Breast epithelium (tissue), 4 donors: ENCODE results near the gene PLEKHG1. TPM values are rescaled to one million over a fixed set of nuclear protein-coding genes. Genes with fewer than 3 reads are reported as not detected.
A peak's percentile ranks its signal among the peaks of the same experiment; 100 is the strongest.

Source experiments
- DNase-seq, 2 donors: peaks; one replicate each; pipeline ENCODE4 v3.0.0-alpha.2; 2019; ENCODE audit warnings: low spot score in 2 of 2
- H3K27ac ChIP-seq, 2 donors: fragments of 200-600 bp; sonication (generic) in 1 of 2; one replicate each; pipeline ENCODE4 v1.5.1; 2016 to 2019; ENCODE audit warnings: mild to moderate bottlenecking in 1 of 2
- H3K27me3 ChIP-seq, 2 donors: fragments of 200-600 bp; sonication (generic) in 1 of 2; one replicate each; pipeline versions ENCODE4 v1.5.1 to v1.6.0; 2017 to 2019; ENCODE audit warnings: control low read depth in 1 of 2, mild to moderate bottlenecking in 1 of 2
- H3K36me3 ChIP-seq: fragments of 200-600 bp; one replicate; pipeline ENCODE4 v1.5.1; 2019
- H3K4me1 ChIP-seq, 2 donors: fragments of 200-600 bp; sonication (generic); one replicate each; pipeline ENCODE4 v1.5.1; 2016 to 2019; ENCODE audit warnings: control low read depth in 1 of 2
- H3K4me3 ChIP-seq, 3 donors: fragments of 200-600 bp; sonication (generic); 1 replicate in 2 of 3; 2 replicates in 1 of 3; pipeline ENCODE4 v1.5.1; 2016 to 2019; ENCODE audit warnings: mild to moderate bottlenecking in 3 of 3, moderate library complexity in 2 of 3
- H3K9me3 ChIP-seq, 2 donors: fragments of 200-600 bp; sonication (generic) in 1 of 2; one replicate each; pipeline ENCODE4 v1.5.1; 2016 to 2019; ENCODE audit warnings: control low read depth in 1 of 2
- CTCF ChIP-seq, 3 donors: fragments of 450-650 bp; IDR thresholded peaks; one replicate each; pipeline ENCODE4 v1.5.1; 2016 to 2017; ENCODE audit warnings: antibody characterized with exemption in 3 of 3, mild to moderate bottlenecking in 3 of 3, moderate library complexity in 3 of 3
- POLR2A ChIP-seq: fragments of 450-650 bp; IDR thresholded peaks from one replicate; pipeline ENCODE4 v1.6.1; 2016; ENCODE audit warnings: antibody characterized with exemption, mild to moderate bottlenecking, moderate library complexity
- POLR2AphosphoS5 ChIP-seq, 3 donors: sonication (generic); formaldehyde crosslinking; IDR thresholded peaks; one replicate each; pipeline ENCODE4 v1.6.1; 2017; ENCODE audit warnings: antibody characterized with exemption in 3 of 3
- intact Hi-C: fragments of 100-400 bp; cut with DNase I; formaldehyde crosslinking; loops from one replicate; pipeline ENCODE4 v1.15.1; 2023; ENCODE audit warnings: low total_unique reads
- total RNA-seq, 3 donors: library from RNA; depleted of rRNA; stranded (reverse); fragments of >200 nt; gene quantifications; one replicate each; pipeline ENCODE4 v1.1.0, GENCODE V29; 2016

PLEKHG1 gene
- total RNA-seq, 3 donors from 2014 or later = 26.4 to 77.0 (median 40.2) TPM

- intact Hi-C loops = no loop called here
- H3K4me1 ChIP-seq = no peaks in the 10 kb centered on the region
- no peak overlapping the region for H3K27ac ChIP-seq
- TF ChIP-seq POLR2AphosphoS5 (IDR thresholded peaks at IDR 0.05) = no peak
- TF ChIP-seq POLR2A = no peak
- no peak for TF ChIP-seq CTCF (IDR thresholded peaks at IDR 0.05)
- no peak for DNase-seq
- no peak overlapping the region for H3K4me3 ChIP-seq
- no peaks in the 10 kb centered on the region for H3K27me3 ChIP-seq
- H3K36me3 ChIP-seq = no peaks in the 10 kb centered on the region
- no peaks in the 10 kb centered on the region for H3K9me3 ChIP-seq
These were observed 40.2 kb downstream of the PLEKHG1 start for GRCh38 chr6:150639823-150640331.

- no peaks in the 10 kb centered on the region for H3K4me1 ChIP-seq
- intact Hi-C loops = no loop called here
- no peak overlapping the region for H3K4me3 ChIP-seq
- no peak overlapping the region for H3K27ac ChIP-seq
- no peaks in the 10 kb centered on the region for H3K36me3 ChIP-seq
- H3K9me3 ChIP-seq = no peaks in the 10 kb centered on the region
- TF ChIP-seq POLR2A (no peak), CTCF (IDR thresholded peaks at IDR 0.05) (no peak), POLR2AphosphoS5 (IDR thresholded peaks at IDR 0.05) (no peak)
- DNase-seq = no peak
- no peaks in the 10 kb centered on the region for H3K27me3 ChIP-seq
These were observed 41.0 kb downstream of the PLEKHG1 start for GRCh38 chr6:150640556-150641209.

GRCh38 chr6:150641398-150642139 lies 41.9 kb downstream of the PLEKHG1 start:
- TF ChIP-seq POLR2AphosphoS5 (IDR thresholded peaks at IDR 0.05) (no peak), POLR2A (no peak), CTCF (IDR thresholded peaks at IDR 0.05) (no peak)
- intact Hi-C loops = no loop called here
- DNase-seq = no peak
- Histone ChIP-seq H3K36me3 (no peaks in the 10 kb centered on the region), H3K4me1 (no peaks in the 10 kb centered on the region), H3K9me3 (no peaks in the 10 kb centered on the region), H3K27me3 (no peaks in the 10 kb centered on the region), H3K4me3 (peak overlapping the region; percentile 3 to 34 (median 15)), H3K27ac (peak overlapping the region; percentile 13 to 53)

GRCh38 chr6:150646228-150646627 lies 46.5 kb downstream of the PLEKHG1 start:
- no peak for DNase-seq
- no peaks in the 10 kb centered on the region for H3K27me3 ChIP-seq
- TF ChIP-seq POLR2A (no peak), CTCF (IDR thresholded peaks at IDR 0.05) (no peak), POLR2AphosphoS5 (IDR thresholded peaks at IDR 0.05) (no peak)
- intact Hi-C loops = no loop called here
- no peaks in the 10 kb centered on the region for H3K36me3 ChIP-seq
- no peak overlapping the region for H3K4me3 ChIP-seq
- H3K27ac ChIP-seq = no peak overlapping the region
- no peaks in the 10 kb centered on the region for H3K4me1 ChIP-seq
- H3K9me3 ChIP-seq = no peaks in the 10 kb centered on the region

- no peaks in the 10 kb centered on the region for H3K27me3 ChIP-seq
- no peaks in the 10 kb centered on the region for H3K36me3 ChIP-seq
- intact Hi-C loops = no loop called here
- no peak overlapping the region for H3K27ac ChIP-seq
- TF ChIP-seq POLR2AphosphoS5 (IDR thresholded peaks at IDR 0.05) = no peak
- no peak overlapping the region for H3K4me3 ChIP-seq
- no peaks in the 10 kb centered on the region for H3K9me3 ChIP-seq
- no peak for DNase-seq
- H3K4me1 ChIP-seq = no peaks in the 10 kb centered on the region
These were observed 47.4 kb downstream of the PLEKHG1 start for GRCh38 chr6:150647051-150647450.

Other genes starting within 250 kb of the PLEKHG1 start
- gene IYD, start 230.9 kb upstream of the PLEKHG1 start, total RNA-seq = under 1 TPM in 2 of 3 donors, not detected in 1; 0.29 to 0.33 TPM